Measurements from ENCODE around the gene TSPAN4.

TSPAN4 gene, protein sequence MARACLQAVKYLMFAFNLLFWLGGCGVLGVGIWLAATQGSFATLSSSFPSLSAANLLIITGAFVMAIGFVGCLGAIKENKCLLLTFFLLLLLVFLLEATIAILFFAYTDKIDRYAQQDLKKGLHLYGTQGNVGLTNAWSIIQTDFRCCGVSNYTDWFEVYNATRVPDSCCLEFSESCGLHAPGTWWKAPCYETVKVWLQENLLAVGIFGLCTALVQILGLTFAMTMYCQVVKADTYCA

DNA sequence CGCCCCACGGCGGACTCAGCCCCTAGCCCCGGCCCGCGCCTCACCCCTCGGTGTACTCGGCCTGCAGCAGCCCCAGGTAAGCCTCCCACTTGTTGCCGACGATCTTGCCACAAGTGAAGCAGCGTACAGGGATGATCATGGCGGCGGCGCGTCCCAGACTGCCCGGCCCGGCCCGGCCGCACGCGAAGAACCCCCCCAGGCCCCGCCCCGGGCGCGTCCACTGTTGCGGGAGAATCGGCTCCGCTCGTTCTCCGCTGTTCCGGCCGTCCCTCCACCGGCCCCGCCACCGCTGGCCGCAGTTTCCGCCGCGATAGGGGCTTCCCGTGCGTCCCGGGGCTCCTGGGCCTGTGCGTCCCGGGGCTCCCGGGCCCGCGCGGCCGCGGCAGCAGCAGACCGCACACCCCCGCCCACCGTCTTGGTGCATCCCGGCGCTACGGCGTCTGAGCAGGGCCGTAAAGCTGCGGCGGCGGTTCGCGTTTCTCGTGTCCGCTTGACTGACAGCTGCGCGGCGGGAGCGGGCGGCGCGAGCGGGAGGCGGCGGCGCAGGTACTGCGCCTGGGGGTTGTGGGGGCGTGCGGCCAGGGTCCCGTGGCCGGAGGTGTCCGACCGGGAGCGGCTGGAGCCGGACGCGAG is at the start of gene TSPAN4, which contains the start of gene POLR2L:
Gene TSPAN4, plus strand, starts transcription at position 483 of the 633 bp plus-strand sequence. CDS start 7,453 bp downstream, outside the sequence.
Gene POLR2L, minus strand, starts transcription at position 160 of the 633 bp plus-strand sequence. Its CDS starts 21 bp downstream, at position 139.
- DNase-seq (ENCODE audit: extremely low spot score, insufficient read length, low read depth) (peak; percentile 87), FAIRE-seq (peak; percentile 89)

DNA sequence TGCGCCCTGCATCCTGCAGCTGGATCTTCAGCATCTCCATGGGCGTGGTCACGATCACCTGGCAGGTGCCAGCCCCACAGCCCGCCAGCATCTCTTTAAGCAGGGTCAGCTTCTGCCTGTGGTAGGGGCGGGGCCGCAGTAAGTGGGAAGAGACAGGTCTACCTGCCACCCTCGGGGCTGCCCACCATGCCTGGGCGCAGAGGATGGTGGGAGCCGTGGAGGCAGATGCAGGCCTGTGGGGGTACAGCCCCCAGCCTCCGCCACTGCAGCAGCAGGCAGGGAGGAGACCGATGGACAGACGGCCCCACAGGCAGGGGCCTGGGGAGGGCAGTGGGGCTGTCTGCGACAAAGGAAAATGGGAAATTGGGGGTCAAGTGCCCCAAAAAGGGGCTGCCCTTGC is 49.8 kb upstream of the TSPAN4 start:
- FAIRE-seq (no peak), DNase-seq (ENCODE audit: extremely low spot score, insufficient read length, low read depth) (no peak)

DNA sequence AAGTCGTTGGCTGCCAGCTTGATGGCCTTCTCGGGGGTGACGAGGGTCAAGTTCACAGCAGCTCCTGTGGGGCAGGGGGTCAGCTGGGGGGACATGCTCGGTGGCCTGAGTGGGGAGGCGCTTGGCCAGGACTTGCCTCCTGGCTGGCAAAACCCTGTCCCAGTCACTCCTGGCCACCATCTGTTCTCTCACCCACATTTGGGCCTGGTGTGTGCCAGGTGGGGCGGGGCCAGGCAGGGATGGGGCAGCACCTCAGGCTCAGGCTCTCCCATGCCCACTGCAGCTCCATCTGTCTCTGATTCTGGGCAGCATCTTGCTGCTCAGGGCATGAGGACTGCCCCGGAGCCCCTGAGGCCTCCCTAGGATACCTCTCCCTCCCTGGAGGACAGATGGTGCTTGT is 49.1 kb upstream of the TSPAN4 start:
- no peak for FAIRE-seq
- no peak for DNase-seq (ENCODE audit: extremely low spot score, insufficient read length, low read depth)

DNA sequence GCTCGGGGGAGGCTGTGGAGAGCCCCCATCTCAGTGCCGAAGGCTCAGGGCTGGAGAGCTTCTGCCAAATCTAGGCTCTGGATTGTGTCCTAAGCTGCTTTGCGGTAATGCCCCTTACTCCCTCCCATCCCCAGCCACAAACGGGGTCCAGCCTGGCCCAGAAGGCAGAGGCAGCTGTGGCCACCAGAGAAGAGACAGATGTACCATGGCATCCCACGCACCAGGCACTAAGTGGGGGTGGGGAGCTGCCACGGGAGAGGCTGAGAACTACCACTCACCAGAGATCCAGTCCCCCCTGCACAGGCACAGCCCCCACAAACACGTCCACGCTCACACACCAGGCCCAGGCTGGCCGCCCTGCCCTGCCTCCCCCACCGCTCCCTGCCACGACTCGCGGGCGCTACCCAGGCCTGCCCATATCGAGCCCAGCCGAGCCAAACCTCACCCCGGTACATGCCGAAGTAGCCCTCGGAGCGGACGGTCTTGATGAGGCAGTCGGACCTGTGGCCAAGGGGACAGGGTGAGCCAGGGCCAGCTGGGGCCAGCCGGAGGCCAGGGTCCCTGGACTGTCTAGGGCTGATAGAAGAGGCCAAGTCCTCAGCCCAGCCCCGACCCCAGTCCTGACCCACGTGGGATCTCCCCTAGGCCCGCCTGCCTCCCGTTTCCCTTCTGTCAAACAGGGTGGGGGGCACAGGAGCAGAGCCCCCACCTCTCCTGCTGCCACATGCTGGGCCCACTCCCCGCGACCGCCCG is 48.5 kb upstream of the TSPAN4 start:
- FAIRE-seq = no peak
- no peak for DNase-seq (ENCODE audit: extremely low spot score, insufficient read length, low read depth)

DNA sequence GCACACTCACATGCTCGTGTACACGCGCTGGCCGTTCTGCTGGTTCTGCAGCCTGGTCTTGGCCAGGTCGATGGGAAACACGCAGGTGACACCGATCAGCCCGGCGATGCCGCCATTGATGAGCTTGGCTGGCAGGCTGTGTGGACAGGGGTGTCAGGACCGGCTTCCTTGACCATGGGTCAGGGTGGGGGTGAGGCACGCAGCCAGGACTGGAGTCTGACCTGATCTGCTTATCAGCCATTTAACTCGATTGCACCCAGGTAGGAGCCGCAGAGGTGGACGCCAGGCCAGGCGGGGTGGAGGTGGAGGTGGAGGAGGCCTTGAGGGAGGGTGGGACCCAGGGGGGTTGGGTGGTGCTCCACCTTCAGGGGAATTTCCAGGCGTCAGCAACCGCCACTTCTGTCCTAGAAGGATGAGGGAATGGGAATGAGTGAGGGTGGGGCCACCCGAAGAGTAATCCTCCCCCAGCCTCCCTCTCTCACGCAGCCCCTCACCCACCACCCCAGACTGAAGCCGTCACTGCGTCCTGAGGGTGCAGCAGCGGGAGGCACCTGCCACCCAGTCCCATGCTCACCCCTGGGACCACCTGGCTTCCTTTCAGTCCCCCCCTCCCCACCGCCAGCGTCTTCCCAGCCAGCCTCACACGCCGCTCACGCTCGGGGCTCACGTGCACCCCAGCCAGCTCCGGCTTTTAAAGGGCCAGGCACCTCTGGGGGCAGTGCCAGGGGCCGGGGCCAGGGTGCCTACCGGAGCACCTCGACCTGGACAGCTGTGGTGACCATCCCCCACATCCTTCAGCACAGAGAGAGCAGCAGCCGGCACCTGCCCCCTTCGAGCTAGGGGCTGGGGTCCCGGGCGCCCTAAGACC is 47.7 kb upstream of the TSPAN4 start:
- FAIRE-seq = no peak
- DNase-seq (ENCODE audit: extremely low spot score, insufficient read length, low read depth) = no peak

DNA sequence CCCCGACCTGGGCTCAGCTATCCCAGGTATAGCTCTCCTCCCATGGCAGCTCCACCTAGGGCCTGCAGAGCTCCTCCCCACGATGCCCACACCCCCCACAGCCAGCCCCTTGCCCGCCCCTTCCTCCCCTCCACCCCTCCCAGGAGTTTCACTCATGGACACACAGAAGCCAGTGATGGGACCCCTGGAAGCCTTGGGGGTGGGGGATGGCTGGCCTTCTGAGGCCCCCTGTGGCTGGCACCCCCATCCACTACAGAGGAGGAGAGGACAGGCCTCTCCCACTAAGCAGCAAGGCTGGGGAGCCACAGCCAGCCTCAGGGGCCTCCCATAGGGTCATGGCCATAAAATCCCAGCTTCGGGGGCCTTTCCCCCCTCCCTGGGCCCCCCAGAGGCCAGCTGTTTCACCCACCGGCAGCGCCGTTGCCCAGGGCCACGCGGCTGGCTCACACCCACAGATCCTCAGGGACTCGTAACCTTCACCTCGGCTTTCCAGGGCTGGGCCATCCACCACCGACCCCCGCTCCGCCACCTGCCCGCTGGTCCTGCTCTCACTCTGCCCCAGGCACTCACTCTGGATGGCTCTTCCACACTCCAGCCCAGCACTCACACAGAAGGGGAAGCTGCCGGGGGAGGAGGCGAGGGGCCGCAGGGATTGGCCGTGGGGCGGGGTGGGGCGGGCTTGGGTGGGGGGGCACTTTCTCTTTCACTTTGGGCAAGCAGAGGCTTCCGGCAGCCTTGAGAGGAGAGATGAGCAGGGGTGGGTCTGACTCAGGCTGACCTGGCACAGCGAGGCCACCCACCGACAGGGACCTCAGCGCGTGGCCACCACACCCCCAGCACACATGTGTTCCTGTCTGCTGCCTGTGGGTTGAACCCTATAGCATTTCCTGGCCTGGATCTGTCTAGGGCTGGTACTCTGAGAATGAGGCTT is 46.8 kb upstream of the TSPAN4 start:
- DNase-seq (ENCODE audit: extremely low spot score, insufficient read length, low read depth) (peak; percentile 85), FAIRE-seq (peak; percentile 61)

DNA sequence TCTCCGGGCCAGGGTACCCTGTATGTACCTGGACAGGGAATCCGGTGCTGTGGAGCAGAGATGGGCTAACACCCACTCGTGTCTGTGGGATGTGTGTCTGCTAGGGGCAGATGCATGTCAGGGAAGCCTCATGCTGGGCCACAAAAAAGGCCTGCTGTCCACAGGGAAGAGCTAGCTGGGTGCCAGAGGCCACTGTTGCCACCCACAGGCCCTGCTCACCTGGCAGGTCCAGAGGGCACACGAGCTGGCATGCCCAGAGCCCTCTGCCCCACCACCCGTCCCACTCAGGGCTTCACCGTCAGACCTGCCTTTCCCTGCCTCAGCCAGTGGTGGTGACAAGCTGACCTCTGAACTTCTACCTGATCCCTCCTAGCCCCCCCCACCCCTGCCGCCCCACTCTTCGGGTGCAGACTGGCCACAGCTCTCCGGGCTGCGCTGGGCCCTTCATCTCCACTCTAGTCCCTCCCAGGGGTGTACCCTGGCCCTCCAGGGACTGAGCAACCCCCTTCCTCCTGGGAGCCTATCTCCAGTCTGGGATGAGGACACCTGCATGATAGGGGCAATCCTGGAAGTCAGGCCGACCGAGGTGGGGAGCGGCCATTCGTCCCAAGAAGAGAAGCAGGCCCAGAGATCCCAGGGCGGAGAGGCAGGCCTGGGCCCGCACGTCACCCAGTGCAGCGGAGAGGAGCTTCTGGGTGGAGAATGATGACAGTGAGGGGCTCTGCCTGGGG is 45.9 kb upstream of the TSPAN4 start:
- FAIRE-seq = no peak
- DNase-seq (ENCODE audit: extremely low spot score, insufficient read length, low read depth) = no peak

DNA sequence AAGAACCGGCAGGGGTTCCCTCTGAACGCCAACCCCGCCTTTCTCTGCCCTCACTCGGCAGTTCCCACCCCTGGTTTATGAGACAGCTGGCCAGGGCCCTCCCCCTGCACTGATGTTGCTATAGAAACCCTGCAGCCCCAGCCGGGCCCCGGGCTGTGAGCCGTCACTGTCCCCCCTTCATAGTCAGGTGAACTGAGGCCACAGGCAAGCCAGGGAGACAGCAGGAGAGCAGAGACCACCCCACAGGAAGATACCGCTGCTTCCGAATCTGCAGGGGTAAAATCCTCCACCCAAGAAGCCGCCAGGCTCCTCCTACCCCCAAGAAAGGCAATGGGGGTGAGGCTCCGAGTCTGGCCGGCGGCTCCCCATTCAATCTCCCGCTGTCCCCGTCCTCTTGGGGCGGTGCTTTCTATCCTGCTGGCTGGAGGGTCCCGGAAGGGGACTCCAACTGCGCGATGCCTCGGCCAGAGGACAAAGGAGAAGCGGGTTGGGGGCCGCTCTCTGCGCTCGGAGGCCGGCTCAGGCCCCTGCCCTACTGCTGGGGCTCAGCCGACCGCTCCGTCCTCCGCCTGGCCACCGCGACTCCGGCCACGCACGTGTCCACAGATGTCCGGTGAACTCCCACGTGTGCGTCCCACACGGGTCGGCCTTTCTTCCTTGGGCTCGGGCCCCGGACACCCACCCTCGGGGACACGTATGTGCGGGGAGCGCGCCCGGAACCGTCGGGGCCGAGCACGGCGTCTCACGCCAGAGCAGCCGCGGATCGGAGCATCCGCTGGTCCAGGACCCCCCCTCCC is 45.2 kb upstream of the TSPAN4 start:
- FAIRE-seq = peak; percentile 90
- DNase-seq (ENCODE audit: extremely low spot score, insufficient read length, low read depth) = peak; percentile 65

DNA sequence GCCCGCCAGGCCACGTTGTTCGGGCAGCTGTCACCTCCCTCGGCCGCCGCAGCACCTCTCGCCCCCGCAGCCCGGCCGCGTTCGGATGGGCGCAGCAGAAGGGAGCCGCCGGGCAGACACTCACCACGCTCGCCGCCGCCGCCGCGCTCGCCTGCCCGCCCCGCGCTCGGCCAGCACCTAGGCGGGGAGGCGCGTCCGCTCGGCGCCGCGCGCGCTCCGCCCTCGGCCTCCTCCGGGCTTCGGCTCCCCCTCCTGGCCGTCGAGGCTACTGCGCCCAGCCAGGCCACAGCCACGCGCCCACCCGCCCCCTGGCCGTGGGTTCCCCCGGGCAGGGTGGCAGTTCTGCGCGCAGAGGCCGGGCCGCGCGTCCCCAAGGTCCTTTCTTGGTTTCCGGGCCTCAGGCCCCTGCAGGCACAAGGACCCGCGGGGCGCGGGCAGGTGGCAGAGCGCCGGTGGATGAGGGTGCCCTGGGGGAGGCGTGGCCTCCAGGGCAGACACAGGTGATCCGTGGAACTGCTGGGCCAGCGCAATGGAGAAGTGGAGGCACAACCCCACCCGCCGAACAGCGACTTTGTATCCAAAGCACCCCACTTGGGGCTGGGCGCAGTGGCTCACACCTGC is 44.4 kb upstream of the TSPAN4 start, which contains the start of gene SLC25A22:
Gene SLC25A22, minus strand, starts transcription at position 189 of the 621 bp plus-strand sequence. CDS start 3,275 bp downstream, outside the sequence.
- peak; percentile 70 for FAIRE-seq
- peak; percentile 78 for DNase-seq (ENCODE audit: extremely low spot score, insufficient read length, low read depth)

DNA sequence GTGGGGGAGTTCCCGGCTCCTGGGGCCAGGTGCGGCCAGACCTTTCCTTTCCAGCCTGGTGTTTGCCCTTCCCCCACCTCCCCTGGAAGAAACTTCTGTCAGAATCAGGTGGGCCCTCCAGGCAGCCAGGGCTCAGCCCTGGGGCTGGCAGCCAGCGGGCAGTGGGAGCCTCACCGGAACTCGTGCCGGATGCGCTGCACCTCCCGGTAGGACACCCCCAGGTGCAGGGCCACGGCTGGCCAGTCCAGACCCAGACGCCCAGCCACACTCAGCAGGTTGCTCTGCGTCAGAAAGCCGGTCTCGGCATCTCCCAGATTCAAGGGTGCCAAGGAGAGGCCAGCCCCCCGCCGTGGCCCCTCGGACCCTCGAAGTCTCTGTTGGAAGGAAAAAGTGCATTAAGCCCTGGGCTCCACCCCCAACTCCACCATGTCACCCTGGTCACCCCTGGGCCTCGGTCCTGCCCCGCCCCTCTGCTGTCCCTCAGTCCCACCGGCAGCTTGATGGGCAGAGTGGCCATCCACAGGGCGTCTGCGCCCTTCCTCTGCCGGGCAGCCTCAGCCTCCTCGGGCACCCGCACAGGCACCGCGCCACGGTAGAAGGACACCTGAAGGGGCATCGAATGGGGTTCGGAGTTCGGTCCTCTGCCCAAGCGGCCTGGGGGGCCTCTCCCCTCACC is 42.9 kb upstream of the TSPAN4 start:
- FAIRE-seq = no peak
- DNase-seq (ENCODE audit: extremely low spot score, insufficient read length, low read depth) = no peak

DNA sequence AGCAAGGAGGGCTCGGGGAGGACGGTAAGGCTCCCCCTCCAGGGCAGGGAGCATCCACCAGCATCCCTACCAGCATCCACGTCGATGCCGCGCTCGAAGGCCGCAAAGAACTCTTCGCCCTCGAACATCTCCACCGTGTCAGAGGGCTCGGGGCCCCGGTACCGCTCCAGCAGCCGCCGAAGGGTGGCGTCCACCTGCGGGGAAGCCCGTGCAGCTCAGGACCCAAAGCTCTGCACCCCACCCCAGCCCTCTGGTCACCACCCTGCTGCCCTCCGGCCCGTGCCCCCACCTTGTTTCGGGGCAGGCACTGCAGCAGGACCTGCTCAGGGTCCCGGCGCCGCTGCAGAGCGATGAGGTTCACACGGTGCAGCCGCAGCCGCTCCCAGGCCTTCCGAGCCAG is 42.2 kb upstream of the TSPAN4 start:
- DNase-seq (ENCODE audit: extremely low spot score, insufficient read length, low read depth) (no peak), FAIRE-seq (no peak)

DNA sequence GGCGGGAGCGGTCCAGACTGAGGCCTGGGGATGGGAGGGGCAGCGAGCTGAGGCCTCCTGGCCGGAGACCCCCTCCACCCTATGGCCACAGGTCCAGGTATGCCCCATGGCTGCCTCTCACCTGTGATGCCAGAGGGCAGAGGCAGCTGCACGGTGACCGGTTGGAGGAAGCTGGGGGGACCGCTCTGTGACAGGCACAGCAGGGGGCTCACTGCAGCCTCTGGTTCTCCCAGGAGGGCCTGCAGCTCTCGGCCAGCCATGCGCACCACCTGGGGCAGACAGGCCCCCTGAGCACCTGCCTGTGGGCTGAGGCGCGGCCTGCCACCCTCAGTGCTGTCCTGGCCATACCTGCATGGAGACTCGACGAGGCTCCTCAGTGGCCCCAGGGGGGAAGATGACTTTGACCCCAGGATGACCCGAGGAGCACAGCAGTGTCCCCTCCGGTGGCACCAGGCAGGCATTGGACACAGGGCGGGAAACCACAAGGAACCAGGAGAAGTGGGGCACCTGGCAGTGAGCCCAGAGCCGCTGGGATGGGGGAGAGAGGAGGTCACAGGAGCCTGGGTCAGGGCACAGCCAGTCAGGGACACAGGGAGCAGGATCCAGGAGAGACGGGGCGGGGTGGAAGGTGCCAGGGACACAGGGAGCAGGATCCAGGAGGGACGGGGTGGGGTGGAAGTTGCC is 41.4 kb upstream of the TSPAN4 start:
- DNase-seq (ENCODE audit: extremely low spot score, insufficient read length, low read depth) = no peak
- no peak for FAIRE-seq

DNA sequence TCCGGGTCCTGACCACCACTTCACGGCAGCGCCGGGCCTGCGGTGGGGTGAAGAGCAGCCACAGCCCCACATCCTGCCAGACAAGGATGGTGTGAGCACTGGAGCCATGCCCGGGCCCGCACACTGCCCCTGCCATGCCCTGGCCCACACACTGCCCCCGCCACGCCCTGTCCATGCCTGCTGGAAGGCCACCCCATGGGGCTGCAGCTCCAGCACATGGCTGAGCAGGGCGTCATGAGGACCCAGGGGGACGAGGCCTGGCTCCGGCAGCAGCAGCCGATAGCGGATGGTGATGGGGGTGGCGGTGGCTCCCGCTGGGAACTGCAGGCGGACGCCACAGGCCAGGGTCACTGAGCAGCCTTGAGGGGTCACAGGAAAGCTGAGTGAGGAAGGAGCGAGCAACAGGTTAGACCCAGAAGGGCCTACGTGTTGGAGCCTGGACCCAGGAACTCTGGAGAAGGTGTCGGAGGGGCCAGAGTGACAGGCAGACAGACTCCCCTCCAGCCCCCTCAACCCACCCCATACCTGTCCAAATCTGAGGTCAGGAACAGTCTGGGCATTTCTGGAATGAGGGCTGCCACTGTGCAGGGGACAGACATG is 40.5 kb upstream of the TSPAN4 start:
- DNase-seq (ENCODE audit: extremely low spot score, insufficient read length, low read depth) = no peak
- no peak for FAIRE-seq

DNA sequence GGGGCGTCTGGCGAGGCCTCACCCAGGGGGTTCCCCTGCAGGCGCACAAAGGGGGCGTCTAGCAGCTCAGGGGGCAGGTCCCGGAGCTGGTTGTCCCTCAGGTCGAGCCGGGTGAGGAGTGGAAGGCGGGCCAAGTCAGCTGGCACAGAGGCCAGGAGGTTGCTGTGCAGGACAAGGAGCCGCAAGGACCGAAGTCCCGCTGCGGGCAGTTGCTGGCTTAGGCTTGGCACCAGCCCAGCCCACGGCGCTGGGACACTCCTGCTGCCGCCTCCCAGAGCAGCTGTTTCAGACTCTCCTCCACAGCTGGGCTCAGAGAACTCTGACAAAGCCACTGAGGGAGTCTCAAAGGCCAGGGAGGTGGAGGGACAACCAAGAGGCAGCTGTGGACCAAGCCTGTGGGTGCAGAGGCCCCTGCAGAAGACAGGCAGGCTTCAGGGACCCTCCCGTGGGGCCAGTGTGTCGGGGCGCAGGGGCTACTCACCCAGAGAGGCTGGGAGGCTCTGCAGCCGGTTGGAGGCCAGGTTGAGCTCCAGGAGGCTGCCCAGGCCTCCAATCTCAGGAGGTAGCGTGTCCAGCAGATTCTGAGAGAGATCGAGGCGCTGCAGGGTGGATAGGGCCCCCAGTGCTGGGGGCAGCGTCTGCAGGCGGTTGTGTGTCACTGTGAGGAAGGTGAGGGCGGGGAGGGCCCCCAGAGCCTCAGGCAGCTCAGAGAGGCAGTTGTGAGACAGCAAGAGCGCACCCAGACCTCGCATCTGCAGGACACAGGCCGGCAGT is 39.8 kb upstream of the TSPAN4 start:
- no peak for FAIRE-seq
- DNase-seq (ENCODE audit: extremely low spot score, insufficient read length, low read depth) = no peak

DNA sequence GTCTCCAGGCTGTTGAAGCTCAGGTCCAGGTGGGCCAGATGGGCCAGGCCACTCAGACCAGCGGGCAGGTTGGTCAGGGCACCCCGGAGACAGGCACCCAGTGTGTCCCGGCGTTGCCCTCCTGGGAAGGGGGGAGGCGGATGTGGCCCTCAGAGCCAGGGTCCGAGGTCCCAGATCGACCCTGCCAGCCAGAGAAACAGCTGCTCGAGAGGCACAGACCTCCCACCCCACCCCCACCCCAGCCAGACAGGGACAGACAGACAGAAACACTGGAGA is 39.2 kb upstream of the TSPAN4 start:
- no peak for FAIRE-seq
- DNase-seq (ENCODE audit: extremely low spot score, insufficient read length, low read depth) = no peak

Measured in GM18507 (cell line).